A673 (cell line): Measurements from ENCODE around the gene BTRC.
"Not testable (repeated sequence)": the region's sequence is repeated elsewhere in the genome, so short reads cannot be mapped to it uniquely, and the experiment has no call there.

Experiments
- EZH2 ChIP-seq: fragments of 200-600 bp; sonication (generic); IDR thresholded peaks from 2 replicates; pipeline ENCODE4 v1.6.1; 2017; ENCODE audit warnings: borderline replicate concordance, low read depth, mild to moderate bottlenecking, mixed read lengths, antibody characterized with exemption, low read length; ENCODE audit not compliant: poor library complexity, severe bottlenecking
- TF ChIP-seq, protein P1 (sequence below): fragments of 300-800, 200-600 bp; sonication (generic); conservative IDR thresholded peaks from 2 replicates; pipeline ENCODE4 v1.5.1; 2017; ENCODE audit warnings: low read depth, mild to moderate bottlenecking, antibody characterized with exemption, low read length, moderate library complexity, mixed read lengths

DNA sequence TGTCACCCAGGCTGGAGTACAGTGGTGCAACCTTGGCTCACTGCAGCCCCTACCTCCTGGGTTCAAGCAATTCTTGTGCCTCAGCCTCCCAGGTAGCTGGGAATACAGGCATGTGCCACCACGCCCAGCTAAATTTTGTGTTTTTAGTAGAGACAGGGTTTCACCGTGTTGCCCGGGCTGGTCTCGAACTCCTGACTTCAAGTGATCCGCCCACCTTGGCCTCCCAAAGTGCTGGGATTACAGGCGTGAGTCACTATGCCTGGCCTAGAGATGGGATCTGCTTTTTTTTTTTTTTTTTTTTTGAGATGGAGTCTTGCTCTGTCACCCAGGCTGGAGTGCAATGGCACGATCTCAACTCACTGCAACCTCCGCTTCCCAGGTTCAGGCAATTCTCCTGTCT lies 6.1 kb downstream of the BTRC start:
- TF ChIP-seq EZH2: not testable (repeated sequence)
- TF ChIP-seq, protein P1, sequence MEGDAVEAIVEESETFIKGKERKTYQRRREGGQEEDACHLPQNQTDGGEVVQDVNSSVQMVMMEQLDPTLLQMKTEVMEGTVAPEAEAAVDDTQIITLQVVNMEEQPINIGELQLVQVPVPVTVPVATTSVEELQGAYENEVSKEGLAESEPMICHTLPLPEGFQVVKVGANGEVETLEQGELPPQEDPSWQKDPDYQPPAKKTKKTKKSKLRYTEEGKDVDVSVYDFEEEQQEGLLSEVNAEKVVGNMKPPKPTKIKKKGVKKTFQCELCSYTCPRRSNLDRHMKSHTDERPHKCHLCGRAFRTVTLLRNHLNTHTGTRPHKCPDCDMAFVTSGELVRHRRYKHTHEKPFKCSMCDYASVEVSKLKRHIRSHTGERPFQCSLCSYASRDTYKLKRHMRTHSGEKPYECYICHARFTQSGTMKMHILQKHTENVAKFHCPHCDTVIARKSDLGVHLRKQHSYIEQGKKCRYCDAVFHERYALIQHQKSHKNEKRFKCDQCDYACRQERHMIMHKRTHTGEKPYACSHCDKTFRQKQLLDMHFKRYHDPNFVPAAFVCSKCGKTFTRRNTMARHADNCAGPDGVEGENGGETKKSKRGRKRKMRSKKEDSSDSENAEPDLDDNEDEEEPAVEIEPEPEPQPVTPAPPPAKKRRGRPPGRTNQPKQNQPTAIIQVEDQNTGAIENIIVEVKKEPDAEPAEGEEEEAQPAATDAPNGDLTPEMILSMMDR: not testable (repeated sequence)
